GM18517 (cell line): ENCODE results near the gene MALAT1.

Experiments used
- ATAC-seq: cut with Tn5 transposase; IDR thresholded peaks from one replicate; pipeline ENCODE4 v1.9.1; 2021; ENCODE audit warnings: mild to moderate bottlenecking, moderate library complexity; ENCODE audit not compliant: unreplicated experiment

Gene MALAT1

GRCh38 chr11:65478388-65479183, 20.3 kb upstream of the MALAT1 start:
- no peak for ATAC-seq

- no peak for ATAC-seq
These were observed 19.4 kb upstream of the MALAT1 start for GRCh38 chr11:65479184-65480145.

GRCh38 chr11:65482306-65482850, 16.5 kb upstream of the MALAT1 start:
- no peak for ATAC-seq

GRCh38 chr11:65485920-65486219, 13.0 kb upstream of the MALAT1 start:
- no peak for ATAC-seq

GRCh38 chr11:65486570-65487466, 12.0 kb upstream of the MALAT1 start:
- ATAC-seq, result no peak

GRCh38 chr11:65487467-65488272, 11.2 kb upstream of the MALAT1 start:
- no peak for ATAC-seq

- no peak for ATAC-seq
These were observed 10.4 kb upstream of the MALAT1 start for GRCh38 chr11:65488273-65489034.

- ATAC-seq, result no peak
These were observed 9.7 kb upstream of the MALAT1 start for GRCh38 chr11:65489035-65489705.

- ATAC-seq, result no peak
These were observed 9.0 kb upstream of the MALAT1 start for GRCh38 chr11:65489706-65490320.

GRCh38 chr11:65491163-65491465, 7.7 kb upstream of the MALAT1 start:
- ATAC-seq, result no peak

GRCh38 chr11:65491614-65492386, 7.0 kb upstream of the MALAT1 start:
- ATAC-seq, result no peak

GRCh38 chr11:65492387-65492636, 6.5 kb upstream of the MALAT1 start:
- ATAC-seq, result no peak

- ATAC-seq, result no peak
These were observed 6.0 kb upstream of the MALAT1 start for GRCh38 chr11:65492637-65493366.

- no peak for ATAC-seq
These were observed 5.3 kb upstream of the MALAT1 start for GRCh38 chr11:65493367-65494176.

GRCh38 chr11:65496304-65497140, 2.3 kb upstream of the MALAT1 start:
- ATAC-seq, result peak; percentile 0
